MCF 10A (cell line): ENCODE results near the gene MYO10. TPM values are rescaled to one million over a fixed set of nuclear protein-coding genes. Genes with fewer than 3 reads are reported as not detected.
"Not testable (repeated sequence)": the region's sequence is repeated elsewhere in the genome, so short reads cannot be mapped to it uniquely, and the experiment has no call there.

Experiments
- BruUV-seq: library from RNA; stranded (reverse); fragments of 400-500 nt; replicated peaks from 2 replicates; lab custom pipeline; 2021; lab: Mats Ljungman, UMichigan
- CTCF ChIA-PET: fragments of 300-600 bp; sonication (Branson Sonifier 250); formaldehyde crosslinking; extraction: SDS; loops from one replicate; lab custom pipeline; 2021; ENCODE audit warnings: antibody characterized with exemption, inconsistent platforms; lab: Yijun Ruan, JAX
- POLR2A ChIA-PET: fragments of 300-600, 350-650 bp; sonication (Branson Sonifier 250); formaldehyde crosslinking; extraction: SDS; loops from one replicate; lab custom pipeline; 2020; ENCODE audit warnings: antibody characterized with exemption, inconsistent platforms; lab: Yijun Ruan, JAX
- DNase-seq: peaks from one replicate; pipeline ENCODE4 v3.0.0-alpha.2; 2018; ENCODE audit not compliant: unreplicated experiment
- H3K27ac Mint-ChIP-seq: one replicate; pipeline ENCODE4 v1.8.0; 2022; ENCODE audit warnings: mild to moderate bottlenecking, low read depth, mixed read lengths; ENCODE audit not compliant: unreplicated experiment
- H3K27me3 Mint-ChIP-seq: one replicate; pipeline ENCODE4 v1.8.0; 2022; ENCODE audit warnings: mixed read lengths; ENCODE audit not compliant: insufficient read depth, unreplicated experiment
- H3K36me3 Mint-ChIP-seq: one replicate; pipeline ENCODE4 v1.8.0; 2022; ENCODE audit warnings: mild to moderate bottlenecking, moderate library complexity, mixed read lengths; ENCODE audit not compliant: insufficient read depth, unreplicated experiment
- H3K4me1 Mint-ChIP-seq: one replicate; pipeline ENCODE4 v1.8.0; 2022; ENCODE audit warnings: mixed read lengths; ENCODE audit not compliant: insufficient read depth, unreplicated experiment
- H3K4me3 Mint-ChIP-seq: one replicate; pipeline ENCODE4 v1.8.0; 2022; ENCODE audit warnings: mild to moderate bottlenecking, moderate library complexity, mixed read lengths; ENCODE audit not compliant: unreplicated experiment
- H3K9me3 Mint-ChIP-seq: one replicate; pipeline ENCODE4 v1.8.0; 2022; ENCODE audit warnings: mixed read lengths; ENCODE audit not compliant: unreplicated experiment
- intact Hi-C: fragments of 100-400 bp; cut with micrococcal nuclease; formaldehyde crosslinking; loops from 2 replicates; pipeline ENCODE4 v1.14.1; 2022
- total RNA-seq: library from RNA; stranded (reverse); gene quantifications from 2 replicates; pipeline ENCODE4 v1.2.3, GENCODE V29; 2022
- TF ChIP-seq, protein P1 (sequence below): fragments of 200-600 bp; IDR thresholded peaks from one replicate; pipeline ENCODE4 v1.8.0; 2022; ENCODE audit warnings: antibody characterized with exemption, mild to moderate bottlenecking; ENCODE audit not compliant: unreplicated experiment

MYO10 gene
- total RNA-seq, 1 experiment from 2014 or later, result 35.7 TPM

DNA sequence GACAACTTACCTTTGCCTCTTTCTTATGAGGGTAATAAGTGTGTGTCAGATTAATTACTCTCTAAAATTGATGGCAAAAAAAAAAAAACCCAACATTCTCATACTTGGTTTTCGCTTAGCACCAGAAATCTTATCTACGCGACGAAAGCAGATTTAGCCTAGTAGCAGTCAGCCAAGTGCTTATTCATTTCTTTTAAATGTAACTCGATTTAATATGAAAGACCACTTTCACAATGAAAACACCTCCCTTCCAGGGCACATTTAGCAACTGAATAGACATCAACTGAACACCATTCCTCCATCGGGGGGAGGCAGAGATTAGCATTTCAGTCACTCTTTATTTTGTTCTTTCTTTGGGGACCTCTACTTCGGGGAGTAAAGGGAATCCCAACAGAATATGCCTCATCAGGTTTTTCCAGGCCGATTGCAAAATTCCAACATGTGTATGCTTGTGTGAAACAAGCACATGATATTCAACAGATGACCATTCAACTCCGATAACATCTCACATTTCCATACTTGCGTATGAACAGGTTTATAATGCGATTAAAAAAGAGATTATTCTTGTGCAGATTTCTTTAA is 195.2 kb downstream of the MYO10 start:
- H3K4me1 Mint-ChIP-seq, result peaks cover 21% of the 10 kb centered on the region
- intact Hi-C loops, result no loop called here

DNA sequence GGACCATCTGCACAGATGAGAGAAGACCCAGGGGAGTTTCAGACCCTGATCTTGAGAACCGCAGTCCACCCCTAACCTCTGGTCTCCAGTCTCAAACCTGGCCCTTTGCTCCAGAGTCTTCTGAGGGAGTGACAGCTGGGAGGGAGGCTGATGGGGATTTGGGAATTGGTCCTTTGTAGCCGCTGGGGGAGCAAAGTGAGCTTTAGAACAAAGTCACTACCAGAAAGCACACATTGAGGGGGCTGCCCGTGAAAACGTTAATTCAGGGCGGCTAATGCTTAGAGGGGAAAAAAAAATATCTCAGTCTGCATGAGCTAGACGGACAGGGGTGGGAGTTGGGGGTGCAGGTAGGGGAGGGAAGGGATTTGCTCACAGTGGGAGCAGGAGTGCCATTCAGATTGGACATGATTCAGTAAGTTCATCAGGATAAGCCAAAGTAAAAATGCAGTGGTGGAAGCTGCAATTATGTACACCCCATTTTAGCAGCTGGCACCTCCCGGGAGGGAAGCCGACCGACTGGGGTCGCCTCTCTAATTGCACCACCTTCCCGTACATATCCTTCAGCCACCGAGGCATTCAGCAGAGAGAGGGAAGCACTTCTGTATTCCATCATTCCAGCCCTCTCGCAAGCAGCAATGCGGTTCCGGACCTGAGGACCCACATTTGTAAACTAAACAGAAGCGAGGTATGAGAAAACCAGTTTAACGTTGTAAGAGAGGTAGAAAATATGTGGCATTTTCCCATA is 195.8 kb downstream of the MYO10 start:
- no peak overlapping the region for H3K27ac Mint-ChIP-seq

More for the DNA sequence above, 195.2 kb downstream of the MYO10 start:
- Mint-ChIP-seq H3K36me3 (peaks cover 23% of the 10 kb centered on the region), H3K9me3 (no peaks in the 10 kb centered on the region), H3K27ac (no peak overlapping the region), H3K27me3 (no peaks in the 10 kb centered on the region), H3K4me3 (no peak overlapping the region)
- peak; percentile 26 for DNase-seq
- no TSS peak for BruUV-seq
- ChIA-PET POLR2A (no interaction called here), CTCF (interaction anchor here (0.7 to 1.6 kb wide), 4 partner anchors 14 to 948 kb away, joined by 3 to 9 read pairs (median 3); no protein-coding TSS in a partner anchor)
- TF ChIP-seq, protein P1, sequence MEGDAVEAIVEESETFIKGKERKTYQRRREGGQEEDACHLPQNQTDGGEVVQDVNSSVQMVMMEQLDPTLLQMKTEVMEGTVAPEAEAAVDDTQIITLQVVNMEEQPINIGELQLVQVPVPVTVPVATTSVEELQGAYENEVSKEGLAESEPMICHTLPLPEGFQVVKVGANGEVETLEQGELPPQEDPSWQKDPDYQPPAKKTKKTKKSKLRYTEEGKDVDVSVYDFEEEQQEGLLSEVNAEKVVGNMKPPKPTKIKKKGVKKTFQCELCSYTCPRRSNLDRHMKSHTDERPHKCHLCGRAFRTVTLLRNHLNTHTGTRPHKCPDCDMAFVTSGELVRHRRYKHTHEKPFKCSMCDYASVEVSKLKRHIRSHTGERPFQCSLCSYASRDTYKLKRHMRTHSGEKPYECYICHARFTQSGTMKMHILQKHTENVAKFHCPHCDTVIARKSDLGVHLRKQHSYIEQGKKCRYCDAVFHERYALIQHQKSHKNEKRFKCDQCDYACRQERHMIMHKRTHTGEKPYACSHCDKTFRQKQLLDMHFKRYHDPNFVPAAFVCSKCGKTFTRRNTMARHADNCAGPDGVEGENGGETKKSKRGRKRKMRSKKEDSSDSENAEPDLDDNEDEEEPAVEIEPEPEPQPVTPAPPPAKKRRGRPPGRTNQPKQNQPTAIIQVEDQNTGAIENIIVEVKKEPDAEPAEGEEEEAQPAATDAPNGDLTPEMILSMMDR, result no peak

DNA sequence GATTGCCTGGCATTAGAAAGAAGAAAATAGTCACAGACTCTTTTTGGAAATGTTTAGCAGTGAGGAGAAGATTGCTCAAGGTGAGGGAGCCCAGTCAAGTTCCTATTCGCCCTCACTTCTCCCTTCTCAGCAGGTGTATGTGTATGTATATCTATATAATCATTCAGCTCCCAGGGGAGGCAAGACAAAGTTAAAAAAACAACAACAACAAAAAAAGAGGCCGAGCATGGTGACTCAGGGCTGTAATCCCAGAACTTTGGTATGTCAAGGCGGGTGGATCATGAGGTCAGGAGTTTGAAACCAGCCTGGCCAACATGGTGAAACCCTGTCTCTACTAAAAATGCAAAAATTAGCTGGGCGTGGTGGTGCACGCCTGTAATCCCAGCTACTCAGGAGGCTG is 197.7 kb downstream of the MYO10 start:
- ChIA-PET CTCF (interaction anchor here (0.6 to 1.2 kb wide), 2 partner anchors 284 to 465 kb away, joined by 3 to 8 read pairs; no protein-coding TSS in a partner anchor), POLR2A (interaction anchor here (0.6 kb wide), 1 partner anchor 1062 kb away, joined by 3 read pairs; no protein-coding TSS in a partner anchor)
- H3K36me3 Mint-ChIP-seq, result peaks cover 18% of the 10 kb centered on the region
- BruUV-seq, intact Hi-C loops, H3K9me3 Mint-ChIP-seq, H3K4me3 Mint-ChIP-seq, DNase-seq, H3K27me3 Mint-ChIP-seq: not testable (repeated sequence)
- H3K27ac Mint-ChIP-seq, result peak overlapping the region; percentile 1
- H3K4me1 Mint-ChIP-seq, result peaks cover 26% of the 10 kb centered on the region

More for the DNA sequence above, 195.8 kb downstream of the MYO10 start:
- BruUV-seq, result no TSS peak
- H3K9me3 Mint-ChIP-seq, result no peaks in the 10 kb centered on the region
- CTCF ChIA-PET, result no interaction called here
- TF ChIP-seq, protein P1, result no peak
- no peak for DNase-seq
- POLR2A ChIA-PET, result no interaction called here
- no peaks in the 10 kb centered on the region for H3K27me3 Mint-ChIP-seq
- H3K36me3 Mint-ChIP-seq, result peaks cover 21% of the 10 kb centered on the region
- intact Hi-C loops, result no loop called here
- no peak overlapping the region for H3K4me3 Mint-ChIP-seq
- peaks cover 26% of the 10 kb centered on the region for H3K4me1 Mint-ChIP-seq

DNA sequence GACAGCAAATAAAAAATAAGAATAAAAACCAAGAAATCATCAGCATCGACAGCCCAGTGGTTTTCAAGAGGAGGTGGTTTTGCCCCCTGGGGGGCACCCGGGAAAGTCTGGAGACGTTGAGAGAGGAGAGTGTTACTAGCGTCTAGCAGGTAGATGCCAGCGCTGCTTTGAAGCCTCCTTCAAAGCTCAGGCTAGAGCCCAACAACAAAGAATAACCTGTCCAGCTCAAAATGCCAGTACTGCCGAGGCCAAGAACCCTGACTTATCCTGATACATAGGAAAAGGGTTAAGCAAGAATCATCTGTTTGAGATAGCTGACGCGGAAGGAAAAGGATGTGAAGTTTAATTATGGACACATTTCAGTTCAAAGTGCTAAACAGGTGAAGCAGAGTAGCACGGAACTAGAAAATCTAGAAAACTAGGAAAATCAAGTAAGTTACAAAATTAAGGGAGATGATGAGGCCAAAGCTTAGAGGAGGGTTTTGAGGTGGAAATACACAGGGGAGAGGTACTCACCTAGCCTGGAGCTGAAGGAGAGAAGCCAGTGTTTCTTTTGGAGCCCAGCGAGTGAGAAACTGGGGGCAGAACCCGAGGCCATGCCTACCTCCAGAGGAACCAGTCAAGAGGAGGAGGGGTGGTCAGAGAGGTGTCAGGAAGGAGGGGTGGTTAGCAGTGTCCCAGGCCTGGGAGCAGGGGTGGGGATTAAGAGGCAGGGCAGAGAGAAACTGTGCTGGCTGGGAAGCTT is 198.3 kb downstream of the MYO10 start:
- peaks cover 26% of the 10 kb centered on the region for H3K4me1 Mint-ChIP-seq
- H3K9me3 Mint-ChIP-seq, result no peaks in the 10 kb centered on the region
- no peak overlapping the region for H3K4me3 Mint-ChIP-seq
- H3K27me3 Mint-ChIP-seq, result no peaks in the 10 kb centered on the region
- CTCF ChIA-PET, result interaction anchor here (0.6 to 1.6 kb wide), 3 partner anchors 283 to 465 kb away, joined by 3 to 8 read pairs (median 4); no protein-coding TSS in a partner anchor
- H3K27ac Mint-ChIP-seq, result peak overlapping the region; percentile 1
- POLR2A ChIA-PET, result interaction anchor here (0.6 kb wide), 1 partner anchor 1063 kb away, joined by 3 read pairs; no protein-coding TSS in a partner anchor
- TF ChIP-seq, protein P1, result no peak
- H3K36me3 Mint-ChIP-seq, result peaks cover 18% of the 10 kb centered on the region
- no peak for DNase-seq
- intact Hi-C loops, result no loop called here
- BruUV-seq, result no TSS peak
